AML-193 (cell line): ENCODE results near the gene ZNF335.
"Not testable (repeated sequence)": the region's sequence is repeated elsewhere in the genome, so short reads cannot be mapped to it uniquely, and the experiment has no call there.

ENCODE experiments used
- DNase-seq, 2 experiments: peaks; one replicate each; lab custom pipeline; 2025; lab: John Stamatoyannopoulos, UW

The ZNF335 gene

GRCh38 chr20:45933266-45934045, 38.5 kb downstream of the ZNF335 start:
- DNase-seq = peak; percentile 68 to 70

- DNase-seq = not testable (repeated sequence)
Observed at GRCh38 chr20:45931680-45932079, 40.3 kb downstream of the ZNF335 start.

- DNase-seq = no peak
Observed at GRCh38 chr20:45927071-45927878, 44.7 kb downstream of the ZNF335 start.

GRCh38 chr20:45926731-45927070, 45.3 kb downstream of the ZNF335 start:
- no peak for DNase-seq

- DNase-seq = no peak
Observed at GRCh38 chr20:45925821-45926506, 46.0 kb downstream of the ZNF335 start.

GRCh38 chr20:45924391-45925261, 47.4 kb downstream of the ZNF335 start:
- DNase-seq = no peak

- DNase-seq = no peak
Observed at GRCh38 chr20:45921337-45922189, 50.4 kb downstream of the ZNF335 start.

GRCh38 chr20:45920462-45921336, 51.3 kb downstream of the ZNF335 start:
- DNase-seq = no peak

GRCh38 chr20:45919542-45920399, 52.2 kb downstream of the ZNF335 start:
- no peak for DNase-seq

- DNase-seq = no peak
Observed at GRCh38 chr20:45918779-45919537, 53.0 kb downstream of the ZNF335 start.

GRCh38 chr20:45918182-45918737, 53.7 kb downstream of the ZNF335 start:
- no peak for DNase-seq

- DNase-seq = no peak
Observed at GRCh38 chr20:45917790-45918141, 54.2 kb downstream of the ZNF335 start.

GRCh38 chr20:45913116-45913515, 58.9 kb downstream of the ZNF335 start:
- no peak for DNase-seq

GRCh38 chr20:45912344-45912682, 59.7 kb downstream of the ZNF335 start:
- no peak for DNase-seq

- DNase-seq = no peak
Observed at GRCh38 chr20:45911486-45912343, 60.3 kb downstream of the ZNF335 start, which contains the start of gene PLTP. PLTP (minus strand) TSS chr20:45912155; CDS start chr20:45911452, 703 bp downstream.

- peak; percentile 96 for DNase-seq
Observed at GRCh38 chr20:45910670-45911485, 61.1 kb downstream of the ZNF335 start.
